MM.1S (cell line): Measurements from ENCODE around the gene ADAMTS17.

ENCODE experiments used
- EZH2 ChIP-seq: fragments of 300-600 bp; sonication (generic); optimal IDR thresholded peaks from 2 replicates; pipeline ENCODE3; 2017; ENCODE audit warnings: low read depth, mild to moderate bottlenecking, antibody characterized with exemption, low read length, mixed read lengths
- TF ChIP-seq, protein P1 (sequence below): fragments of 300-600 bp; sonication (generic); IDR thresholded peaks from 2 replicates; pipeline ENCODE4 v1.5.1; 2016; ENCODE audit warnings: antibody characterized with exemption, low read length, mixed read lengths

DNA sequence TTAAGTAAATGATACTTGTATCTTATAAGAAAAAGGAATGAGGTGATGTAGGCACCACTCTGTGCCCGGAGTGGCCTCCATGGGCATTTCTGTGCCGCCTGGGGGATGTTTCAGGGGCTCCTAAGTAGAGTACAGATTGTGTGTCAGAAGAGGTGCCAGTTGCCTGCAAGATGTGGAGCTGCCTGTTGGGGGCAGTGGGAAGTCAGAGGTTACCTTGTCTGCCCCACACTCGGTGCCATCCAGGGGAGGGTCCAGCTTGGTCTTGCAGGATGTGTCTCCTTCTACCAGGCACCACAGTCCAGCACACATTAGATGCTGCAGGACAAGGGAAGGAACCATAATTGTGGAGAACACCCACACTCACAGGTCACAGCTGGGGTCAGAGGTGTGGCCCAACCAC is 208.8 kb downstream of the ADAMTS17 start:
- TF ChIP-seq, protein P1, sequence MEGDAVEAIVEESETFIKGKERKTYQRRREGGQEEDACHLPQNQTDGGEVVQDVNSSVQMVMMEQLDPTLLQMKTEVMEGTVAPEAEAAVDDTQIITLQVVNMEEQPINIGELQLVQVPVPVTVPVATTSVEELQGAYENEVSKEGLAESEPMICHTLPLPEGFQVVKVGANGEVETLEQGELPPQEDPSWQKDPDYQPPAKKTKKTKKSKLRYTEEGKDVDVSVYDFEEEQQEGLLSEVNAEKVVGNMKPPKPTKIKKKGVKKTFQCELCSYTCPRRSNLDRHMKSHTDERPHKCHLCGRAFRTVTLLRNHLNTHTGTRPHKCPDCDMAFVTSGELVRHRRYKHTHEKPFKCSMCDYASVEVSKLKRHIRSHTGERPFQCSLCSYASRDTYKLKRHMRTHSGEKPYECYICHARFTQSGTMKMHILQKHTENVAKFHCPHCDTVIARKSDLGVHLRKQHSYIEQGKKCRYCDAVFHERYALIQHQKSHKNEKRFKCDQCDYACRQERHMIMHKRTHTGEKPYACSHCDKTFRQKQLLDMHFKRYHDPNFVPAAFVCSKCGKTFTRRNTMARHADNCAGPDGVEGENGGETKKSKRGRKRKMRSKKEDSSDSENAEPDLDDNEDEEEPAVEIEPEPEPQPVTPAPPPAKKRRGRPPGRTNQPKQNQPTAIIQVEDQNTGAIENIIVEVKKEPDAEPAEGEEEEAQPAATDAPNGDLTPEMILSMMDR: no peak
- no peak for TF ChIP-seq EZH2
